ENCODE measurements around the gene IFI27L1.

DNA sequence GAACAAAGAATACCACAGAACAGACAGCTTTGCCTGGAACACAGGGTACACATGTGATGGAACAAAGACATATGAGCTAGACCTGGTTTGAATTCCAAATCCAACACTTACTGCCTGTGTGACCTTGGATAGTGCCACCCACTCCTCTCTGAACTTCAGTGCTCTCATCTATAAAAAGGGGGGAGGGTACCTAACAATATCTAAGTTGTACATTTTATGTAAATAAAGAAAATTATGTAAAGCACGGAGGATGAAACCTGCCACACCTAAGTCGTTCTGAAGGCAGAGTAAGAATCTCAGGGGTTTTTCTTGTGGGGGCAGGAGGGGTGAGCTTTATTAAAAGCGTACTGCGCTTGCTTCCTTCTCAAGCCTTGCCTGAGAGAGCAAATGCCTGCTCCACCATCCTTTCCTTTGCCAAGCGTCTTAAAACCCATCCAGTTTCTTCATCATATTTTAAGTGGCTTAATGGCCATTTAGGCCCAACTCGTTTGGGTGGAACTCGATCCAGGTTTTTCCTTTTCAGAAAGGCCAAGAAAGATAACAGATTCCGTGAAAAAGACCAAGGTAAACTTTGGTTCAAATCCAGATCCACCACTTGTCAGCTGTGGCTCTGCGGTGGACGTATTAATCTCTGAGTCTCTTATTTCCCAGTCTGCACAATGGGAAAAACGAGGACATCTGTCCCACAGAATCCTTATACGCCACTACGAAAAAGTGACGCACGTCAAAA is 1.1 kb upstream of the IFI27L1 start:
- TF ChIP-seq NKX3-1 (CRISPR knock-in tag; IDR thresholded peaks at IDR 0.05) (no peak), SMAD3 (CRISPR knock-in tag; IDR thresholded peaks at IDR 0.05) (no peak), HNRNPL (IDR thresholded peaks at IDR 0.05; ENCODE audit: low read depth, low read length) (no peak), SETDB1 (CRISPR knock-in tag; IDR thresholded peaks at IDR 0.05; ENCODE audit: borderline replicate concordance) (no peak), EP300 (IDR thresholded peaks at IDR 0.05; ENCODE audit: low read depth in 2 of 2, low read length in 2 of 2) (no peak), EP300 (CRISPR knock-in tag; IDR thresholded peaks at IDR 0.05; ENCODE audit: borderline replicate concordance) (no peak), SRF (IDR thresholded peaks at IDR 0.05; ENCODE audit: low read depth, low read length) (no peak)
